Esophagus muscularis mucosa (tissue), 4 donors: ENCODE results near the gene IPP. TPM values are rescaled to one million over a fixed set of nuclear protein-coding genes. Genes with fewer than 3 reads are reported as not detected.
"Not testable (repeated sequence)": the region's sequence is repeated elsewhere in the genome, so short reads cannot be mapped to it uniquely, and the experiment has no call there.

Source experiments
- DNase-seq: peaks from one replicate; pipeline ENCODE4 v3.0.0-alpha.2; 2017; ENCODE audit errors: extremely low spot score
- H3K27ac ChIP-seq, 4 donors: fragments of 200-600 bp; sonication (generic); replicated peaks in 1 of 4; 1 replicate in 3 of 4; 2 replicates in 1 of 4; pipeline ENCODE4 v1.5.1; 2016 to 2019; ENCODE audit warnings: mild to moderate bottlenecking in 1 of 4
- H3K27me3 ChIP-seq, 4 donors: fragments of 200-600 bp; sonication (generic); one replicate each; pipeline versions ENCODE4 v1.5.1 to v1.6.0; 2016 to 2019
- H3K36me3 ChIP-seq, 4 donors: fragments of 200-600 bp; sonication (generic); one replicate each; pipeline ENCODE4 v1.5.1; 2016 to 2019
- H3K4me1 ChIP-seq, 4 donors: fragments of 200-600 bp; sonication (generic); one replicate each; pipeline ENCODE4 v1.5.1; 2016 to 2019
- H3K4me3 ChIP-seq, 4 donors: fragments of 200-600 bp; sonication (generic); 1 replicate in 2 of 4; 2 replicates in 2 of 4; pipeline ENCODE4 v1.5.1; 2016 to 2019; ENCODE audit warnings: mild to moderate bottlenecking in 4 of 4, moderate library complexity in 1 of 4
- H3K9me3 ChIP-seq, 4 donors: fragments of 200-600 bp; sonication (generic); 1 replicate in 3 of 4; 2 replicates in 1 of 4; pipeline ENCODE4 v1.5.1; 2016 to 2019
- EP300 ChIP-seq: sonication (generic); formaldehyde crosslinking; IDR thresholded peaks from one replicate; pipeline ENCODE4 v1.6.1; 2017; ENCODE audit warnings: antibody characterized with exemption
- POLR2A ChIP-seq: fragments of 450-650 bp; IDR thresholded peaks from one replicate; pipeline ENCODE4 v1.6.1; 2017; ENCODE audit warnings: antibody characterized with exemption, moderate library complexity, mild to moderate bottlenecking, low read depth
- POLR2AphosphoS5 ChIP-seq, 2 donors: sonication (generic); formaldehyde crosslinking; IDR thresholded peaks; one replicate each; pipeline ENCODE4 v1.6.1; 2017; ENCODE audit warnings: antibody characterized with exemption in 2 of 2
- WGBS: methylation state at CpG from one replicate; pipeline ENCODE4 v1.1.5; 2018; 5-methylcytosine and 5-hydroxymethylcytosine counted together
- intact Hi-C: fragments of 100-400 bp; cut with DNase I; formaldehyde crosslinking; loops from one replicate; pipeline ENCODE4 v1.15.1; 2023
- total RNA-seq, 4 donors: library from RNA; depleted of rRNA; stranded (reverse); fragments of >200 nt; gene quantifications; one replicate each; pipeline versions ENCODE4 v1.1.0 to v1.2.1, GENCODE V29; 2016
- TF ChIP-seq, protein P1 (sequence below), 3 experiments: fragments of 200-600 bp in 2 of 3; fragments of 450-650 bp in 1 of 3; sonication (generic) in 2 of 3; IDR thresholded peaks; one replicate each; pipeline ENCODE4 v1.5.1; 2017 to 2019; ENCODE audit warnings: antibody characterized with exemption in 3 of 3, mild to moderate bottlenecking in 2 of 3, moderate library complexity in 1 of 3

The IPP gene
- total RNA-seq, 4 donors from 2014 or later = 6.0 to 14.1 (median 10.7) TPM

DNA sequence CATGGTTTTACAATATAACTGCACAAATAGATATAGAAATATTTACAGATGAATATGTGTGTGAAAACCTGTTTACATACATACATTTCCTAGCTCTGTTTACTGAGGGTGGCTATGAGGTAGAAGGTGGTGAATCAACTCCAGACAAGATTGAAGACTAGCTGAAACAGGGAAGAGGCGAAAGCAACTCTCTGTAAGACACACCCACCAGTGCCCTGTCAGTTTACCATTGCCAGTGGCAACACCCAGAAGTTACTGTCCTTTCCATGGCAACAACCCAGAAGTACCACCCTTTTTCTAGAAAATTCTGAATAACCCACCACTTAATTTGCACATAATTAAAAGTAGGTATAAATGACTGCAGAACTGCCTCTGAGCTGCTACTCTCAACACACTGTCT lies 45.8 kb downstream of the IPP start:
- Histone ChIP-seq H3K27ac (no peak overlapping the region), H3K36me3 (peaks cover 5 to 58% (median 22%) of the 10 kb centered on the region in 4 donors), H3K4me3 (no peak overlapping the region), H3K4me1 (no peaks in the 10 kb centered on the region), H3K9me3 (peaks cover 0 to 3% (median 0%) of the 10 kb centered on the region in 4 donors), H3K27me3 (no peaks in the 10 kb centered on the region)
- TF ChIP-seq EP300 (no peak), POLR2AphosphoS5 (IDR thresholded peaks at IDR 0.05) (no peak), POLR2A (no peak)
- TF ChIP-seq, protein P1, sequence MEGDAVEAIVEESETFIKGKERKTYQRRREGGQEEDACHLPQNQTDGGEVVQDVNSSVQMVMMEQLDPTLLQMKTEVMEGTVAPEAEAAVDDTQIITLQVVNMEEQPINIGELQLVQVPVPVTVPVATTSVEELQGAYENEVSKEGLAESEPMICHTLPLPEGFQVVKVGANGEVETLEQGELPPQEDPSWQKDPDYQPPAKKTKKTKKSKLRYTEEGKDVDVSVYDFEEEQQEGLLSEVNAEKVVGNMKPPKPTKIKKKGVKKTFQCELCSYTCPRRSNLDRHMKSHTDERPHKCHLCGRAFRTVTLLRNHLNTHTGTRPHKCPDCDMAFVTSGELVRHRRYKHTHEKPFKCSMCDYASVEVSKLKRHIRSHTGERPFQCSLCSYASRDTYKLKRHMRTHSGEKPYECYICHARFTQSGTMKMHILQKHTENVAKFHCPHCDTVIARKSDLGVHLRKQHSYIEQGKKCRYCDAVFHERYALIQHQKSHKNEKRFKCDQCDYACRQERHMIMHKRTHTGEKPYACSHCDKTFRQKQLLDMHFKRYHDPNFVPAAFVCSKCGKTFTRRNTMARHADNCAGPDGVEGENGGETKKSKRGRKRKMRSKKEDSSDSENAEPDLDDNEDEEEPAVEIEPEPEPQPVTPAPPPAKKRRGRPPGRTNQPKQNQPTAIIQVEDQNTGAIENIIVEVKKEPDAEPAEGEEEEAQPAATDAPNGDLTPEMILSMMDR (IDR thresholded peaks at IDR 0.05) = no peak
- 94% methylated on average over 1 of the region's 1 CpG for WGBS
- DNase-seq = no peak
- intact Hi-C loops = no loop called here

GRCh38 chr1:45694823-45695222 lies 55.6 kb downstream of the IPP start:
- intact Hi-C loops = no loop called here
- Histone ChIP-seq H3K4me1 (peaks cover 0 to 6% (median 2%) of the 10 kb centered on the region in 4 donors), H3K9me3 (no peaks in the 10 kb centered on the region), H3K4me3 (no peak overlapping the region), H3K36me3 (peaks cover 12 to 91% (median 49%) of the 10 kb centered on the region in 4 donors), H3K27me3 (no peaks in the 10 kb centered on the region), H3K27ac (no peak overlapping the region)
- WGBS = 91% methylated on average over 7 of the region's 7 CpGs
- no peak for DNase-seq
- TF ChIP-seq EP300 = no peak
- TF ChIP-seq, protein P1 (IDR thresholded peaks at IDR 0.05) = no peak
- TF ChIP-seq POLR2AphosphoS5 (IDR thresholded peaks at IDR 0.05) = no peak
- no peak for TF ChIP-seq POLR2A

DNA sequence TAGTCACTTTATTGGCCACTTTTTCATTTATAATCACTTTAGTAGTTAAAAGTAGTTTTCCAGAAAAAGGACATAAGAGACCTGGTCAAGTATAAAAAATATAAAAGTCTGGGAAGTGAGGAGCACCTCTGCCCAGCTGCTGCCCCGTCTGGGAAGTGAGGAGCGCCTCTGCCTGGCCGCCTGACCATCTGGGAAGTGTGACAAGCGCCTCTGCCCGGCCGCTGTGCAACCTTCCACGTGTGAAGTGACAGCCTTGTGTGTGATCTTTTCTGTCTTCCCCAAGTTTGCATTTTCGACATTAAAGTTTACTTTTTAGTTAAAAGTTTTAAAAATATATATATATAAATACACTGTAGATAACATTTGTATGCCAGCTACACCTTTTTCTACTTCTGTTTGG lies 56.6 kb downstream of the IPP start:
- H3K27me3 ChIP-seq, intact Hi-C loops, H3K9me3 ChIP-seq, DNase-seq, H3K27ac ChIP-seq, H3K4me3 ChIP-seq: not testable (repeated sequence)
- Histone ChIP-seq H3K36me3 (peaks cover 12 to 85% (median 50%) of the 10 kb centered on the region in 4 donors), H3K4me1 (peaks cover 7 to 16% (median 12%) of the 10 kb centered on the region in 4 donors)
- 83% methylated on average over 8 of the region's 8 CpGs for WGBS

- TF ChIP-seq, protein P1 (IDR thresholded peaks at IDR 0.05) = peak in 2 of 3 experiments; percentile 6 to 42
- TF ChIP-seq EP300 (no peak), POLR2A (no peak), POLR2AphosphoS5 (IDR thresholded peaks at IDR 0.05) (peak; percentile 72 to 77)
- Histone ChIP-seq H3K4me1 (peaks cover 16 to 53% (median 43%) of the 10 kb centered on the region in 4 donors), H3K27ac (peak within 1 kb of the TSS; percentile 93 to 97 (median 96)), H3K27me3 (no peaks in the 10 kb centered on the region), H3K9me3 (no peaks in the 10 kb centered on the region), H3K36me3 (peaks cover under 1 to 34% (median 13%) of the 10 kb centered on the region in 4 donors), H3K4me3 (peak within 1 kb of the TSS; percentile 77 to 95 (median 92))
- WGBS = under 1% methylated on average over 22 of the region's 24 CpGs
- intact Hi-C loops = loop anchor here (5.0 to 10.0 kb wide), 2 partner anchors 101 to 197 kb away; no protein-coding TSS in a partner anchor
- peak; percentile 95 for DNase-seq
Observed at GRCh38 chr1:45687754-45688740, 62.4 kb downstream of the IPP start, which contains the start of gene TMEM69. Gene TMEM69, plus strand, starts transcription at chr1:45688181. Its CDS starts 2,888 bp downstream, at chr1:45691069.
